Cortex of kidney (tissue), 1 donor: Measurements from ENCODE around the gene RPTOR.
"Not testable (repeated sequence)": the region's sequence is repeated elsewhere in the genome, so short reads cannot be mapped to it uniquely, and the experiment has no call there.

ENCODE experiments used
- DNase-seq: peaks from one replicate; lab custom pipeline; 2025; lab: John Stamatoyannopoulos, UW

The RPTOR gene

DNA sequence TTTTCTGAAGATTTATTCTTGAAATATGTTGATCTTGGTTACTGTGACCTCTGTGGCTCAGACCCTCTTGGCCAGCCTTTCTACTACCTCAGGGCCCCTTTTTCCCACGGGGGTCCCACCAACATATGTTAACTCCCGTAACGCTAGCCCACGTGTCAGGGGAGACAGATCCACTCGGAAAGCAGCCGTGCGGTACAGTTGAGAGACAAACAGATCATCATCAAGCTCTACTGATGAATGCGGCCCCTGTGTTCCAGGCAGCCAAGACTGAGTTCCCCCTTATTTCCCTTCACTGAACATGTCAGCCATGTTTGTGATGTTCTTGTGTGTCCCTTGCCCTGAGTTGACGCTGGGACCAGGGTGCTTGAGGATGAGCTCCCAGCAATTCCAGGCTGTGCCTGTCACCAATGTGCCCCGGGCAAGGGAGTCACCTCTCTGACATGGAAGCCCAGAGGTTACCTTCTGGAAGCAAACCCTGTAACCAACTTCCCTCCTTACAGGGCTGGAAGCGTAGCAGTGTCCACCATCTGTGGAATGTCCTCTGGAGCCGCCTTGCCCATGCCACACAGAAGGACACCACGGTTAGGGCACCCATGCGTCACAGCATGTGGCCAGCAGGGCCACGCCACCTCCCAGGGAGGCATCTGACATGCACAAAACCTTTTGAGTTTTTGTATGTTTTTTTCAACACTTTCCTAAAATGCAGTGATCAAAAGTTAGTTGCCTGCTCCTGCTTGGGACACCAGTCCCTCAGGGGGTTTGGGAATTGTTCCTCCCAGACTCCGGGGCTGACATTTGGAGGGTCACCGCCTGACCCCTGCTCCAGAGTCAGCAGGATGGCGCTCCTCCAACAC is 253.3 kb downstream of the RPTOR start:
- no peak for DNase-seq

DNA sequence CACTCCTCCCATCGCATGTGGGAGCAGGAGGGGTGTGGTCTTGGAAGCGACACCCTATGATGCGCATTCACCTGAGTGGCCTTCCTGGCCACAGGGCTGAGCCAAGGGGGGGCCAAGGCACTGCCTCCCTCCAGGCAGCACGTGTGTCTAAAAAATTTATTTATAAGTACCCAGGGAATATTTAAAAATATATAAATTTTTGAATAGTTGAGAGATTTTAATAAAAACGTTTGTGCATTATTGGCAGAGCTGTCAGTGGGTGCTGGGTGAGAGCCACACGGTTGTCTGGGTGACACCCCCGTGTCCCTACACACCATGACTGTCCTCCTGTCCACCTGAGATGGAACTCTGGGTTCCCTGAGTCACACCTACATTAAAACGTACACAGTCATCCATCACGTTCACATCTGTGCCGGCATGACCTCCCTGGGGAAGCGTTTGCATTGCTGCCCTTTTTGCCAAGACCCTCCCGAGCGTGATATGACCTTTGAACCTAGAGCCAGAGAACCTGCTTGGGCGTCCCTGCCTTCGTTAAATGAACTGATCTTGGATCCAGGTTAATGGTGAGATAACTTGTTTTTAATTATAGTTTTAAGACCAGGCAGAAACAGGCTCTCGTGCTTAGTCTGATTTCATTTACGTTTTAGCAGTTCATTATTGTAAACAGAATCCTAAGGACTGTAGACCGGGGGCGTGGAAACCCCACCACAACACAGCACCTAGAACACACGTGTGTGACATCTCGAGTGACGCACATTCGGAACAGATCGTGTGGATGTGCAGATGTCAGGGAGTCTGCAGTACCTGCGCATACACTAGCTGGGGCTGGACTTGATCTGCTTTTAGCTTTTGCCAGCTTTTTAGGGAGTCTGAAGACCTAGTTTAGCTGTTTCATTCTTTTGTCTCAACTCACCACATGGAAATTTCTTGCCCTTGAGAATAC is 254.2 kb downstream of the RPTOR start:
- DNase-seq = no peak

DNA sequence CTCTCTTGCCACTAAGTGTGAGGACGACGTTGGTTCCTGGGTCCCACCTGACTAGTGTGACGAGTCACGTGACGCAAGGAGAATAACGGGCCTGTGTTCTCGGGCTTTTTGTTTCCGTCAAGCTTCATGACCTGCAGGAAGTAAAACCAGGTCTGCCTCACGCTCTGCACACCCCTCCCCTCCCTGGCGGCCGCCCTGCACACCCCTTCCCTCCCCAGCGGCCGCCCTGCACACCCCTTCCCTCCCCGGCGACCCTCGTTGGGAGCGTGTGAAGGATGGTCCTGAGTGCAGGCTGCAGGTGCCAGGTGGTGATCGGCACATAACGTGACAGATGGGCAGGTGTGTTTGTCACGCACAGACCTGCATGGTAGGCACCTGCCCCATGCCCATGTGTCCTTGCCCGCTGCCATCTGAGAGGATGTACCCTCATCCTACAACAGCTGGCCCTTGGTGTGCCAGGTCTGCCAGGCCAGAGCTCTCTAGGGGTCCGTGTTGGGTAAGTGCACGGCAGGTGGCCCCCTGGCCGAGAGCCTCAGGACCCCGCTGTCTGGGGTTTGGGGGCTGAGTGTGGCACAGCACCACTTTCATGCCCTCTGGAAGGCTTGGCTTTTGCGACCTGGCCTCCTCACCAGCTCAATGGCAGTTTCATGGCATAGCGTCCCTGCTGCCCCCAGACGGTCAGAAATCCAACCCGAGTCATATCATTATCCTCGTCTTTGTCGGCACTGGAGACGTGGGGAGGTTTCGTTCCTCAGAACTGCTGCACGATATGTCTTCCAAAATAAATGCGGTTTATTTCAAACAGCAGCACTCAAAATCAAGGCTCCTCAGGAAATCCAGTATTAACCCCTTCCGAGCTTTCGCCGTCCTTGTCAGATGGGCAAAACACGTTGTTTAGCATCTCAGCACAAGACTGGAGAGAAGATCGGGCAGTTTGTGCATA is 255.2 kb downstream of the RPTOR start:
- DNase-seq = no peak

DNA sequence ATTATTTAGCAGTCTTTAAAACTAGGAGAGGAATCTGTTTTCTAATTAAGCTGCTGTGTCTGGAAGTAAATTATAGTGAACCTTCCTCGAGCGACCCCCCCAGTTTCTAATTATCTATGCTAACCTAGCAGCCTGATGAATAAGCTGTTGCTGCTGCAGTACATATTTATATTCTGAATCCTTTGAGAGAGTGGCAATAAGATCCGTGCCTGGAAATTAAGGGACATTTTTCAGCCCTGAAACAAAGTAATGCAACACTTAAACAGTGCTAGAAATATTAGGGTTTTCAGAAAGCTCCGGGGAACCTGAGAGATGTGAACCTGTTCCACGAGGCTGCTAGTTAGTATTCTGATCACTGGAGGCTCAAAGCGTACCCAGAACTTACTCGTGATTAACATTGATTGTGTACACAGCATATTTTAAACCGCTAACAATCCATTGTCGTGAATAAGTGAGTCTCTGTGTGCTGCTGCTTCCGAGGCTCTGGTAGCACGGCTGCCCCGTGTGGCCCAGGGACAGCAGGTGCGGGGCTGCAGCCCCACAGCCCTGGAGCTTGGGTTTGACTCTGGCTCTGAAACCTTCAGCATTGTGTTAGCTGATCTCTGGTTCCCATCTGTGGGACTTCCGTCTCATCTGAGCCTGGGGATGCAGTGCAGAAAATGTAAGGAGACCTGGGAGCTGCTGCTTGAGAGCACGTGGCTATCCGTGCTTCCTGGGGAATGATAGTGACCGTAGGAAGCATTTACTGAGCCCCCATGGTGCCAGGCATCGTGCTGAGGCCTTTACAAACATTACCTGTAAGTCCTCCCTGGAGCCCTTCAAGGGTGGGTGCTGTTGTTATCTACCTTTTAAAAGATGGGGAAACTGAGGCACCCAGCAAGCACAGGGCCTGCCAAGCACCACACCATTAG is 256.1 kb downstream of the RPTOR start:
- DNase-seq = no peak

DNA sequence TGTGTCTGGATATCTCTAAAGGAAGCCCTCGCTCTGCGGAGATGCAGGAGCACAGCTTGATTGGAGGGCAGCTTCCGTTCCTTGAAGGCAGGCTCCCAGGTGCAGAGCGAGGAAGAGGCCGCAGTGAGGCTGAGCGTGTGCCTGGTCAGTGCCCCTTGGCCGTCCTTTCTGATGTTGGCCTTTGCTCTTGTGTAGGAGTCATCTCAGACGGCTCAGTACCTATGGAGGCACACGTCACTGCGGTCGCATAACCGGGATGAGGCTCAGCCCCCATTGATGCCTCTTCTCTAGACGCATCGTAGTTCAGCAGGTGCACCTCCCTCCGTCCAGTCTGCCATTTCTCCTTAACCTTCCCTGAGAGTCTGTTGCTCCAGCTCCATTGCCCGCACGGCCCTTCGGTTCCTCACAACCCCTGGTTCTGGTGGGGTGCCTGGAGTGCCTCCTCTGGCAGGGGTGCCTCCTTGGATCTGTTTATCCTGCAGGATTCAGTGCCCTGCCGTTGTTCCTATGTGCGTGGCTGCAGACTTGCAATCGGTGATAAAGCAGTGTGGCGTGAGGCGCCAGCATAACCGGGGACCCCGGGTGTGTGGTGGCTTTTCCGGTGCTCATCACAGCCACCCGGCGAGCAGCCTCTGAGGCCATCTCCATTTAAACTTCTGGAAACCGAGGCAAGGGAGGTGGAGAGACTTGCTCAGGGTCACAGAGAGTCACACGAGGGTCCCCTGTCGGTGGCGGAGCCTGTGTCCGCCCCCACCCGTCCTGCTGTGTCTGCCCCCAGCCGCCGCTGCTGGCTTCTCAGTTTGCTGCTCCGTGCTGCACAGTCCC is 258.2 kb downstream of the RPTOR start:
- no peak for DNase-seq

DNA sequence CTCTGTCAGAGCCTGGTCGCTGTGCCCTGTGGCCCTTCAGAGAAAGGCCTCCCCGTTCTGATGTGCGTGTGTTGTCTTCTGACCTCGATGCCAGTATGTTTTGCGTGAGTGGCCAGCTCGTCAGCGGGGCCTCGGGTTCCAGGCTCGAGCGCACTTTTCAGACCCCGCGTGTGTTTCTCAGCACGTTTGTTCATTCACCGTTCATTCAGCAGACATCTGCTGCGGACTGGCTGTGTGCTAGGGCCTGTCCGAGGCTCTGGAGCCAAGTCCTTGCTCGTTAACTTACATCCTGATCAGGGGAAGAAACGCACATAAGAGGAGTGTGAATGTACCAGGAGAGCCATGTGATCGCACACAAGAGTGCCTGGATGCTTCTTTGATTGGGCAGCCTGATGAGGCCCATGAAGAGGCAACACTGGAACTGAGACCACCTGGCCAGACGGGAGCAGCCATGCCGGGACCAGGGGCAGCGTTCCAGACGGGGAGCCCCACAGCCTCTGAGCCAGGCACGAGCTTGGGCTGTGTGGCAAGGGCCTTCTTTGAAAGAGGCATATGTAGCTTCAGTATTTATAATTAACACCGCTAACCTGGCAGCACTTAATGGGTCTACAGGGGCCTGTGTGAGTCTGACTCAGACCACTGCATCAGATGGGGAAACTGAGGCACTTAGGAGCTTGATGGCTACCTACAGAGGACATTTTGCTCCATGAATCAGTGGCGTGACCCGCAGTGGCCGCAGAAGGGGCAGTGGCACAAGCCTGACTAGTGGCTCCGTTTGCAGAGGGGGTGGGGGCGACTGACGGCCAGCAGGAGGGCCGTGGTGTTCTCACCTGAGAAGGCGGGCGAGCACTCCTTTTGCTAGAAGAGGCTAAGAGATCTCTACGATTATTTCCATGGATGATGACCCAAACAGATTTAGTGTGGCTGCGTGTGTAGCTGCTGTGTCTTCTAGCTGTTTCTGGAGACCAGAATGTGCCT is 259.1 kb downstream of the RPTOR start:
- no peak for DNase-seq

DNA sequence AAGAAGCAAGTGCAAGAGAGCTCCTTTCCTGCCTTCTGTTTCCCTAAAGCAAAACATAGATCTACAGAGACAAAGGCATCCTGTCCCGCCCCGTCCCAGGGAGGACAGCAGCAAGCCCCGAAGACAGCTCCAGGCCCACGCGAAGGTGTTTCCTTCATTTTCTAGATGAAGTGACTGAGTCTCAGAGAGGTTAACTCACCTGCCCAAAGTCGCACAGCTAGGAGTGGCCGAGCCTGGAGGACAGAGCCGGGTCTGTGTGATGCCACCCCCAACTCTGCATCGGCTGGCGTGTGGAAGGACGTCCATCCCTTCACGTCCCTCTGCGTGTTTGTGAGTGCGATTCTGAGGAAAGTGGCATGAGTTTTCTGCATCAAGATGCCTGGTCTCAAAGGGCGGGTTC is 259.8 kb downstream of the RPTOR start:
- no peak for DNase-seq

DNA sequence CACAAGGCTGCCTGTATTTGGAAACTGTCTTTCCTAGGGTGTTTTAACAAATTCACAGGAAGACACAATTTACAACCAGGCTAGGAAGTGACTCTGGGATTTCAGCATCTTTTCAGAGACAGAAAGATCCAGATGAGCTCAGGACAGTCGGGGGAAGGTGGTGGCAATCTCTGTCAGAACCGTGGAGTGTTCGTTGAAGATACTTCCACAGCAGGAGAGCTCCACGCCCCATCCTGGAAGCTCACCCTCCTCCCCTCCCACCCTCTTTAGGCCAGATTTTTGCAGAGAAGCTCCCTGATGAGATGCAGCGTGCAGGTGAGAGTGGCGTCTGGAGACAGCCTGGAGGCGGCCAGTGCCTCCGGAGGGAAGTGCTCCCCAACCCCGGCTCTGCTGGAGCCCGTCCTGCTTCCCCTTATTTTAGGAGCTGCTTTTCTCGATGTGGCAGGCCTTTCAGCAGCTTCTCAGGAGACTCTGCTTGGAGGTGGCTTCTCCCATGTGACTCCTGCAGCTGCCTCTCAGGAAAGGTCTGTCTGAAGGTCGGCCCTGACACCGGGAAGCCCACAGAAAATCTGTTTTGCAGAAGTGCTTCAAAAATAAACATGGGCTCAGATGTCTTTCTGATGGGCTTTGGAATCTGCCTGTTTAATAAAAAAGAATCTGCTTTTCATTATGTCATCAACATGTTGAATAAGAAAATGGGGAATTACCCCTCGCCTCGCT is 260.6 kb downstream of the RPTOR start:
- no peak for DNase-seq

DNA sequence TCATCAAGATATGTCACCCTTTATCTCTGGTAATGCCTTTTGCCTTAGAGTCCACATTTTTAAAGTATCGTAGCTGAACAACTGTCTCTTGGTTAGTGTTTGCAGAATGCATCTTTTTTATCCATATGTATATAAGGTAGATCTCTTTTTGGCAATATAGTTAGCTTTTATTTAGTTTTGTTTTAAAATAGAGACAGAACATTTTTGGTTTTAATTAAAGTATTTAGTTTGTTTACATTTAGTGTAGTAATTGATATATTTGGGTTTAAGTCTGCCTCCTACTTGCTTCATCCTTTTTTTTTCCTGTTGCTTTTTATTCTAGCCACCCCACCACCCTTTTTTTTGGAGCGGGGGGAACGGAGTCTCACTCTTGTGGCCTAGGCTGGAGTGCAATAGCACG is 262.4 kb downstream of the RPTOR start:
- no peak for DNase-seq

DNA sequence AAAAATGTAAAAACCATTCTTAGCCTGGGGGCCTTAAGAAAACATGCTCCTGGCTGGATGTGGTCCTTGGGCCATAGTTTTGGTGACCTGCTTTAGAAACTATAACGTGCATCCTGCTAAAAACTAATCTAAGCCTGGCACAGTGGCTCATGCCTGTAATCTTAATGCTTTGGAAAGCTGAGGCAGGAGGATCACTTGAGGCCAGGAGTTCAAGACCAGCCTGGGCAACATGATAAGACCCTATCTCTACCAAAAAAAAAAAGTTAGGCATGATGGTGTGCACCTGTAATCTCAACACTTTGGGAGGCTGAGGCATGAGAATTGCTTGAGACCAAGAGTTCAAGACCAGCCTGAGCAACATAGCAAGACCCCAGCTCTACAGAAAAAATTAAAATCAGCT is 263.2 kb downstream of the RPTOR start:
- DNase-seq = no peak

DNA sequence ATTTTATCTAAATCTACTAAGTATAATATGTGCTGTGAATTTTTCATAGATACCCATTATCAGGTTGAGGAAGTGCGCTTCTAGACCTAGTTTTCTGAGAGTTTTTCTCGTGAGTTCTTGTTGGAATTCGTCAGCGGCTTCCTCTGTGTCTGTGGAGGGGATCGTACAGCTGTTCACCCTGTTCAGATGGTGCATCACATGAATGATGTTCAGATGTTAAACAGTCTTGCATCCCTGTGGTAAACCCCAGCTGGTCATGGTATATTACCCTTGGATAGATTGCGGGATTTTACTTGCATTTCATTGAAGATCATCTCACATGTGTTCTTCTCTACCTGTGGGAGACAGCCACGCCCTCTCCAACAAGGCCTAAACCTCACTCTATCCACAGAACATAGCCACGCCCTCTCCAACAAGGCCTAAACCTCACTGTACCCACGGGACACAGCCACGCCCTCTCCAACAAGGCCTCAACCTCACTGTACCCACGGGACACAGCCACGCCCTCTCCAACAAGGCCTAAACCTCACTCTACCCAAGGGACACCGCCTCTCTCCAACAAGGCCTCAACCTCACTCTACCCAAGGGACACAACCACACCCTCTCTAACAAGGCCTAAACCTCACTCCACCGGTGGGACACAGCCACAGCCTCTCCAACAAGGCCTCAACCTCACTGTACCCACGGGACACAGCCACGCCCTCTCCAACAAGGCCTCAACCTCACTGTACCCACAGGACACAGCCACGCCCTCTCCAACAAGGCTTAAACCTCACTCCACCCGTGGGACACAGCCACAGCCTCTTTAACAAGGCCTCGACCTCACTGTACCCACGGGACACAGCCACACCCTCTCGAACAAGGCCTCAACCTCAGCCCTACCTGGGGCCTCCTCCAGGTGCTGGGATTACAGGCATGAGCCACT is 266.8 kb downstream of the RPTOR start:
- no peak for DNase-seq

DNA sequence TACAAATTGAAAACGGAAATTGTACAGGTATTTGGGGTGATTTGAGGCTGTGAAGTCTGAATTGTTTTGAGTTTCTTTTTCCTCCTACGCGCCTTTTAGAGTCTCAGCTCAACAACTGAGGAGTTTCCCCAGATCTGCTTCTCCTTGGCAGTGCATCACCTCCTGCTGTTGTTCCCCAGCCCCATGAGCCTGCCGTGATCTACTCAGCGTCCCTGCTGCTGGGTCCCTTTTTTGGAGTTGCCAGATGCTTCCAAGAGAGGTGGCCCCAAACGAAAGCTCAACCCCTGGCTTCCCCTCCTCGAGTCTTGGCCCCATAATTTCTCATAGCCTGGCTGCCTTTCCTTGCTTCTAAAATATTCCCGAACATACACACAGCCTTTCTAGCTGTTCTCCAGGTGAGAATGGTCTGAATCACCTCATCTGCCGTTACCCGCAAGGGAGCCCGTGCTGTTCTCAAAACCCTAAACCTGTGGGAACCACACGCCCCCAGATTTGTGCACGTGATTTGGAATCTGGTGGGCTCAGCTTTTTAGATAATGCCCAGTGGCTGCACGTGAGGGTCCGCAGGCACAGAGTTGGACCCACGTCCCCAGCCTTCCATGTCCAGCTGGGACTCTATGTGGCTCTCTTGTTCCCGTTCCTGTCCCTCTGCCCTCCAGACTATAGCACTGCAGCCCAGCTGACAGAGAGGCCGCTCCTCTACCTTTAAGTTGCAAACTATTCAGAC is 267.9 kb downstream of the RPTOR start:
- DNase-seq = no peak

DNA sequence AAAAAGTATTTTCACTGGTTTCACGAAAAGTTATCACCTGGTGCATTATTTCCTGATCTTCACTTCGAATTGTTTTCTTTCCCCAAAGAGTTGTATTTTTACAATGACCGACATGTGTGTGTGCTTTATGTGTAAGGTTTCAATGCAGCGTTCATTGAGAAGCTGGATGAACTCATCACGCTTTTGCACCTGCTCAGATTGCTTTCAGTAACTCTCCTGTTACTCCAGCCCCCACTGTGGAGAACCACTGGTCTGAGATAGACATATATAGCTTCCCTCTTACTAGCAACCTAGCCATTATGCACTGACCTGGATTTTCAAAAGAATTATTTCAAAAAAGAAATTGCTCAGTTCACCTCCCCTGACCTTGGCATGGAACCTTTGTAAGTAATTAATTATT is 268.7 kb downstream of the RPTOR start:
- DNase-seq = no peak

DNA sequence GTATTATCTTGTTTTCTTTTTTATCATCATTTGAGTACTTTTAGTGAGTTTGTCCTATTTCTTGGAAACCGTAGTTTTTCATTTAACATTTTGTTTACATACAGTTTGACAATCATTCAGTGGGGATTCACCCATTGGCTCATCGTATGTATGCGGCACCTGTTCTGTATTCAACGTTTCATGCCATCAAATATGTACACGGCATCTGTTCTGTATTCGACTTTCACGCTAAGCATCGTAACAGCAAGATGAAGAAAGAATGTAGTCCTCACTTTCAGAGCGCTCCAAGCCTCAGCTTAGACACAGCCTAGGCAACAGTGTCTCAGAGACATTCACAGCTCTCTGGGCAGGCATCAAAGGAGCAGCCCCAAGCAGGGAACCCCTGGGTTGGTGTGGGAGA is 269.9 kb downstream of the RPTOR start:
- no peak for DNase-seq

DNA sequence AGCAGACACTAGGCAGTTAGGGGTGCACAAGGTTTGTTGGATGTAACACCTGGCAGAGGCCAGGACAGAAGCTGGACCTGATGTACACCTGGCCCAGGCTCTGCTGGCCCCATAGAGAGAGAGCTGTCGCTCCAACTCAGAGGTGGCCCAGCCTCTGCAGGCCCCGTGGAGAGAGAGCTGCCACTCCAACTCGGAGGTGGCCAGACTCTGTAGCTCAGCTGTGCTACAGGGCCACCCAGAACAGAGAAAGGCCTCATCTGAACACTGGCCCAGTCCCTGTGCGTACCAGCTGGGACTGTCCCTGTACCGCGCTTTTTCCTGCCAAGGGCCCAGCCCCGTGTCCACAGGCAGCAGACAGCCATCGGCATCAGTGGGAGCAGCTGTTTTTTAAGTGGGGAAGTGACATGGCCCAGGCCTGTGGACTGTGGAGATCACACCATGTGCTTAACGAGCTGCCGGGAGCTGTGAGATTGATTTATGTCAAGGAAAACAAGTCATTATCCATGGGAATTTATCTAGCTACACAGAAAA is 270.6 kb downstream of the RPTOR start:
- DNase-seq = no peak

DNA sequence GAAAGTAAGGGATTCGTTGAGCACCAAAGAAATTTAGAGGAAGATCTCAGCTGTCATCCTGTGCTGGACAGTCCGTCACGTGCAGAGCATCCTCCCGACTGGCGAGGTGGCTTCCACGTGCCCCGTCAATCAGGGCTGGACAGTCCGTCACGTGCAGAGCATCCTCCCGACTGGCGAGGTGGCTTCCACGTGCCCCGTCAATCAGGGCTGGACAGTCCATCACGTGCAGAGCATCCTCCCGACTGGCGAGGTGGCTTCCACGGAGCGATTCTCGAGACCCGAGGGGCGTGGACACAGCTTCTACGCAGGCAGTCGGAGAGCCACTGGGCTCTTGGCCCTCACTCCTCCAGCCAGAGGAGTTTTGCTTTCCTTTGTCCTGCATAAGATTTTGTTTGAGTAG is 271.1 kb downstream of the RPTOR start:
- DNase-seq = not testable (repeated sequence)
